GM21367 (cell line): ENCODE measurements around the gene CSNK2A1.

Experiments
- ATAC-seq: cut with Tn5 transposase; IDR thresholded peaks from one replicate; pipeline ENCODE4 v1.9.1; 2021; ENCODE audit not compliant: unreplicated experiment

The CSNK2A1 gene

GRCh38 chr20:432677-433299 is 110.8 kb downstream of the CSNK2A1 start:
- ATAC-seq, result no peak

DNA sequence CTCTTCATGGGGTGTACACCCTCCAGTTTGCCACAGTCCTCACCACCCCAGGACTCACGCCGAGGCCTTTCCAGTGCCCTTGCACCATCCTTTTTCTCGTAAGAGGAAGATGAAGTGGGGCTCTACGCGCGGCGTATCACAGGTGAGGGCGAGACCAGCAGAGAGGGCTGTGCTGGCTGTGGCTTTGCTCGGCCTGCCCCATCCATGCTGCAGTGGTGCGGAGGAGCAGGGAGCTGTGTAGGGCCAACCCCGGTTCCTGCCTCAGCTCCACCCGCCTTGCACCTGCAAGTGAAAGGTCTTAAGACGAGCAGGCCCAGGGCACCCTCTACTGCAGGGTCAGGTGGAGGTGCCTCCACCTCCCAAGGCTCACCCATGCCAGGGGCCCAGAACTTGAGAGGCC is 111.4 kb downstream of the CSNK2A1 start:
- ATAC-seq, result no peak

DNA sequence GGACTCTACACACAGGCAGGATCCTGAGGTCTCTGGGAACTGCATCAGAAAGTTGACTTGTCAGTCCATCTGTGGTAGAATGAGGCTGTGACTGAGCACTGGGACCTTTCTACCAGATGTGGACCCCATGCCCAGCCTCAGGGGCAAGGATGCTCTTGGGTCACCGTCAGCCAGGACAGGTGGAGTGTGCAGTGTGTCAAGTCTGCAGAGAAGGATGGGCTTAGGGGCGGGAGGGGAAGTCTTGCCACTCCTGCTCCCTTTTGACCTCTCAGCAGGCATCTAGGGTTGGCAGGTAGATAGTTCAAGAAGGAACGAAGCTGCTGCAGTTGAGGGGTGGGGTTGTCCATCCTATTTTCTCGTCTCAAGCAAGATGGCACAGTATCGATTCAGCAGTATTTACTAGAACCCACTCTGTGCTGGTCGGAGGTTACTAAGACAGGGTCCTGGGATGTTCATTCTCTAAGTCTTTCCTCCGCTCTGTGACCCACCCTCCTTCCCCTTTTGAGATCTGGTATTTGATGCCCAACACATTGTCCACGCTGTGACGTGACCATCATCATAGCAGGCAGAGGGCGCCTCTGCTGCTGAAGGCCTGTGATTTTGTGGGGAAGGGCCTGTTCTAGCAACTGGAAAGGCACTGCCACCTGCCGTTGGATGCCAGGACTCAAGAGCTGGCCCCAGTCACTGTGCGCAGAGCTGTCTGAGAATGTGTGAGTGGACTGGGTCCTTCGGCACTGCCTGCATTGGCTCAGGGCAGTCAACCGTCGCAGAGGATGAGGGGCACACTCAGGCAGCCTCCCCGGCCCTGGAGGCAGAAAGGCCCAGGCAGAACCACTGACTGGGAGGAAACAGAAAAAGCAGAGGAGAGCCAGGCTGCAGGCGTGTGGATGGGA is 112.3 kb downstream of the CSNK2A1 start:
- no peak for ATAC-seq

GRCh38 chr20:430091-430999 is 113.2 kb downstream of the CSNK2A1 start:
- no peak for ATAC-seq

GRCh38 chr20:428658-429200 is 114.9 kb downstream of the CSNK2A1 start:
- no peak for ATAC-seq

DNA sequence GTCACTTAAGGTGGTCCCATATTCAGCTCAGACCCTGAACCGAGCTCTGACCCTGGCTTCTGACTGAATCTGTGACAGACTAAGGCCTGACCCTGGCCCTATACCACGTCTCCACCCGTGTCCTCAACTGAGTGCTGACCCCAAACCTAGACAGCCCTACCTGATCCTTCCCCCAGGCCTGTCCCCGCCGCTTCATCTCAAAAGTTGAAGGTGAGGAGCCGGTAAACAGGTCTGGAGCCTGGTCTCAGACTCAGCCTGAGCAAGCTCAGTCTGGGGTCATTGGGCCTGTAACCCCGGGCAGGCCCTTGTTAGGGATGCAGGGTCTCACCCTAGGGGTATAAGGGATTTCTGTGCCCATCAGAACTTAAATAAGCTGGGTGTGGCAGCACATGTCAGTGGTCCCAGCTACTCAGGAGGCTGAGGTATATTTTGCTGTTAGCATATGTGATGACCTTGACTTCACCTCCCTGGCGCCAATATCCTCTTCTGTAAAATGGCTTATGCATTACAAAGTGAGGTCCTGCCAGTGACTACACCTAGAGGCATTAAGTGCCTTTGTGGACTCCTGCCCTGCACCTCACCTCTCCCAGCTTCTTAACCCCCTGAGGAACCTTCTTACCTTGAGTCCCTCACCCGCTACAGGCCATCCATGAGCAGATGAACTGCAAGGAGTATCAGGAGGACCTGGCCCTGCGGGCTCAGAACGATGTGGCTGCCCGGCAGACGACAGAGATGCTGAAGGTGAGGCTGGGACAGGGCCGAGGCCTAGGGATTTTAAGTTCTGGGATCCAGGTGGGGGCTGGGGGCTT is 115.5 kb downstream of the CSNK2A1 start:
- no peak for ATAC-seq

DNA sequence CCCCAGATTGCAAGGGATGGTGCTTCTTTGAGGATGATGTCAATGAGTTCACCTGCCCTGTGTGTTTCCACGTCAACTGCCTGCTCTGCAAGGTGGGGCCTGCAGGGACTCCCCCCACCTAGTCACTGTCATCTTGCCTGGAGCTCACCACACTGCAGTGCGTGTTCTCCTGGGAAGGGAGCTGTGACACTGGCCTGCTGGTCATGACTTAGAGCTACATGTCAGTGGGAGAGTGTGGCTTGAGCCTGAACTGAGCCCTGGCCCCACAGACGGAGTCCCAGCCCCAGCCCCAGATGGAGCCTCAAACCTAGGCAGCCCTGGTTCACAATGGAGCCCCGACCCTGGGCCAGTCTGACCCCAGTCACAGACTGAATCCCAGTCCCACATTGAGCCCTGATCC is 116.2 kb downstream of the CSNK2A1 start:
- ATAC-seq, result no peak

DNA sequence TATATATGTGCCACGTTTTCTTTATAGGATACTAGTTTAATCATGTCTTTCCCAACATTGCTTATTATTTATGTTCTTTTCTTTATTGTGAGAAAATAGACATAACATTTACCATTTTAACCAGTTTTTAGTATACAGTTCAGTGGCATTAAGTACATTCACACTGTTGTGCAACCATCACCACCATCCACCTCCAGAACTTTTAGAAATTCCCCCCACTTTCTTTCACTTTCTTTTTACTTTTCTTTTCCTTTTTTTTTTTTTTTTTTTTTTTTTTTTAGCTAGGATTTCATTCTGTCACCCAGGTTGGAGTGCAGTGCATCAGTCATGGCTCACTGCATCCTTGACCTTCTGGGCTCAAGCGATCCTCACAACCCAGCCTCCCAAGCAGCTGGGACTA is 117.0 kb downstream of the CSNK2A1 start:
- no peak for ATAC-seq
